Measurements from ENCODE around the gene CDH13.

The CDH13 gene

DNA sequence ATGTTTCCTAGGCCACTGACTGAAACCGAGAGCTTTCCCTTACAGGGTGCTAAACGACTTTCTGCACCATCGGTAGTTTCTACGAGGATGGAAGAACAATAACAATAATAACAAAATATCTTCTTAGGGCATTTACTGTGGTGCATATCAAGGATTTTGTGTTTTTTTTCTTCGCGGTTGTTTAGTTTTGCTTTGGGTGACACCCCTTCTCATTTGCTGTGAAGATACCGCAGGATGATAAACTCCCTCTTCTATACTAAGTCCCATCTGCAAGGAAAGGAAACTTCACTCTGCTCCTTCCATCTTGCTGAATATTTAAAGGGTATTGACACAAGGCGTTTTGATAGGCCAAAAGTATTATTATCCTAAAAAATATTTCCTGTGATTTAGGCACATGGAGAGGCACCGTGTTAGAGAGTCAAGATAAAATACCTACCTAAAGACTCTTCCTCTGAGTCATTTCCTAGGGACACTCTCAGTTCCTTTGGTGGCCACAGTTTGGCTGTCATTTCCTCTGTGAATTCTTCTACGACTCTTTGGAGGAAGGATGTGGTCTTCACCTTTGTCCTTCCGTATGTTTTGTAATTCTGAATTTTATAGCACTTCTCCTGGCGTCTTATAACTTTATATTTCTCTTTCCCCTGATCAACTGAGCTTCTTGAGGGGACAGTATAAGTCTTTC lies 318.8 kb downstream of the CDH13 start:
- DNase-seq (ENCODE audit: low read depth in 2 of 2): no peak

GRCh38 chr16:82947698-82948097 lies 320.9 kb downstream of the CDH13 start:
- DNase-seq (ENCODE audit: low read depth in 2 of 2): no peak

DNA sequence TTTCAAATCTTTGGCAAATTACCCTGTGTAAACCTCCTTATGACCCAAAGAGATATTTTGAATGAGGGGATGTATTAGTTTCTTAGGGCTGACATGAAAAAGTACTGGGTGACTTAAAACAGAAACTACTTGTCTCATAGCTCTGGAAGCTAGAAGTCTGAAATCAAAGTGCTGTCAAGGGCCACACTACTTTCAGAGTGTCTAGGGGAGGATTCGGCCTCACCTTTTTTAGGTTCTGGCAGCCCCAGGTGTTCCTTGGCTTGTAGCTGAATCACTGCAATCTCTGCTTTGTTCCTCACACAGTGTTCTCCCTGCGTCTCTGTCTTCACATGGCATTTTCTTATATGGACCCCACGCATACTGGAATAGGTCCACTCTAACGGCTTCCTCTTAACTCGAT lies 322.2 kb downstream of the CDH13 start:
- DNase-seq (ENCODE audit: low read depth in 2 of 2): no peak

- DNase-seq (ENCODE audit: low read depth in 2 of 2): no peak
Measured at GRCh38 chr16:82953517-82953916, 326.7 kb downstream of the CDH13 start.

GRCh38 chr16:82954224-82954929 lies 327.6 kb downstream of the CDH13 start:
- no peak for DNase-seq (ENCODE audit: low read depth in 2 of 2)

DNA sequence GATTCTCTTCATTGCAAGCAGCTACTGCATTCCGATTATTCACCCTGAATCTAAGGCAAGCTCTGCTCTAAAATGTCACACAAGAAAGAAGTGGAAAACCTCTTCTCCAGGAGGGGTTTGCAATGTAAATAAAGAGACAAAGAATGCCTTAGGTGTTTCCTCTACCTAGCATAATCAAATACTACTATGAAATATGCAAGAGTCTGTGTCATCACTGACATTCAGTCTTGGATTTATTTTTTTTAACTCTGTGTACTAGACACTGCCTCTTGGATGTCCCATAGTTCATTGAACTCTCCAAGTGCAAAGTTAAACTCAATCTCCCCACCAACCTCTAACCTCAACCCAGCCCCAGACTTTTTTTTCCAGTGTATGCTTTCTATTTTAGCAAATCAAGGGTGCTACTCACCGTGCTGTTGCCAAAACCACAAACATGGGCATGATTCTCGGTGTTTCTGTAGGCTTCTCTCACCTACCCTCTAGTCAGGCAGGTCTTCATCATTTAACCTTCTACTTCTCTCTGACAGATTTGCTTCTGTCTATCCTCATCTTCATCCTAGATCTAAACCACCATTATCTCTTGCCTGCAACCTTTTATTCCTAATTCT lies 329.1 kb downstream of the CDH13 start:
- DNase-seq (ENCODE audit: low read depth in 2 of 2): no peak

- DNase-seq (ENCODE audit: low read depth in 2 of 2): no peak
Measured at GRCh38 chr16:82957212-82957611, 330.4 kb downstream of the CDH13 start.

DNA sequence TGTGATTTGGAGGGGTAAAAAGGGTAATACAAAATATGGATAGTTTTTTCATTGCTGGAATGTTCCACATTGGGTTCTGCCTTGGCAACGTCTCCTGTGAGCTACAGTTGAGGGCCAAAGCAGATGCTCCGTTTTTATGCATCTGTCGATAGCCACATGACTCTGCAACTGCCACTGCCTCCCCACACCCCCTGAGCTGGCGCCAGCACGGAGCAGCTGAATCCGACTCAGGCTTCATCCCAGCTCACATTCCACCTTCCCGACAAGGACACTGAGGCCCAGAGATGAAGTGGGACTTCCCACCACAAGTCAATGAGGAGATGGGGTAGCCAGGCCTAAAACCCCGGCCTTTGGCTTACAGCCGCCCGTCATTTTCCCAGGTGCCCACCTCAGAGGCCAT lies 334.1 kb downstream of the CDH13 start:
- DNase-seq (ENCODE audit: low read depth in 2 of 2): no peak

DNA sequence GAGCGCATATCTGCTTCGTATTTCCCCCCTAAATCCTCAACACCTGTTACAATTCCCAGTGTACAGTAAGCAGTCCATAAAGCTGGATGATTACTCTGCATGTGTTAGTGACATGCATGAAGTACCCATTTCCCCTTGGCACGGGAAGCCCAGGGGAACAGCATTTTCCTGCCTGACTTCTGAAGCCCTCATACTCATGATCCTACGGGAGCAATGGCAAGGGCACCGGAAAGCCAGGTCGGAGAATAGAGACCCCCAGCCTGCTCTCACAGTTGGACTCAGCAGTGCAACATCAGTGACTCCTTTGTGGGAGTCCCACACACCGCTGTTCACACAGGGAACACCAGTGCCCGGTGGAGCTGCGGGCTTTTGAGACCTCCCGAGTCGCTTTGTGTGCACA lies 336.9 kb downstream of the CDH13 start:
- no peak for DNase-seq (ENCODE audit: low read depth in 2 of 2)

- DNase-seq (ENCODE audit: low read depth in 2 of 2): no peak
Measured at GRCh38 chr16:82965808-82966207, 339.0 kb downstream of the CDH13 start.

DNA sequence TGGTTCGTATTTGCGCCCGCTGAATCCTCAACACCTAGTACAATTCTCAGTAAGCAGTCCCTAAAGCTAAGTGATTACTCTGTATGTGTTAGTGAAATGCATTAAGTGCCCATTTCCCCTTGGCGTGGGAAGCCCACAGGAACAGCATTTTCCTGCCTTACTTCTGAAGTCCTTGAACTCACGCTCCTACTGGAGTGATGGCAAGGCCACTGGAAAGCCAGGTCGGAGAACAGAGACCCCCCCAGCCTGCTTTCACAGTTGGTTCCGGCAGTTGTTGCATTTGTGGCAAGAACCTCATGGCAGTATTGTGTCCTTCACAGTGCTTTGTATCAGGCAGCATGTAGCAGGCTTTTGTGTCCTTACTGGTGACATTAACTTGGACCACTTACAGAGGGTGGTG lies 340.7 kb downstream of the CDH13 start:
- no peak for DNase-seq (ENCODE audit: low read depth in 2 of 2)

DNA sequence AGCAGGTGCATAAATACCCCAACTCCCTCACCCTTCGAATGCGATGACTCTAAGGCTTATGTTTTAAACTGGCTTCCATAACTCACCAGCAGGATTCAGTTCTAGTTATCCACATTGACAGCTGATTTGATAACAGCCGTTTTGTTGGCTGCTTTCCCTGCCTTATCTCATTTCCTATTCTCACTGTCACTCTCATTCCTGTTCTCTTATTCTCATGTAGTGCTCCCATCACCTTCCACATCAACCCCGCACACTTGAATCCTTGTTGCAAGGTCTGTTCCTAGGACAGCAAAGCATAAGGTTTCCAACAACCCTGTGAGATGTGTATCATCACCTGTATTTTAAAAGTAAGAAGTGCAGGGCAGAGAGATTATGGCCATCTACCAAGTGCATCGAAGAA lies 344.4 kb downstream of the CDH13 start:
- DNase-seq (ENCODE audit: low read depth in 2 of 2): no peak

GRCh38 chr16:82972331-82972919 lies 345.7 kb downstream of the CDH13 start:
- DNase-seq (ENCODE audit: low read depth in 2 of 2): no peak

DNA sequence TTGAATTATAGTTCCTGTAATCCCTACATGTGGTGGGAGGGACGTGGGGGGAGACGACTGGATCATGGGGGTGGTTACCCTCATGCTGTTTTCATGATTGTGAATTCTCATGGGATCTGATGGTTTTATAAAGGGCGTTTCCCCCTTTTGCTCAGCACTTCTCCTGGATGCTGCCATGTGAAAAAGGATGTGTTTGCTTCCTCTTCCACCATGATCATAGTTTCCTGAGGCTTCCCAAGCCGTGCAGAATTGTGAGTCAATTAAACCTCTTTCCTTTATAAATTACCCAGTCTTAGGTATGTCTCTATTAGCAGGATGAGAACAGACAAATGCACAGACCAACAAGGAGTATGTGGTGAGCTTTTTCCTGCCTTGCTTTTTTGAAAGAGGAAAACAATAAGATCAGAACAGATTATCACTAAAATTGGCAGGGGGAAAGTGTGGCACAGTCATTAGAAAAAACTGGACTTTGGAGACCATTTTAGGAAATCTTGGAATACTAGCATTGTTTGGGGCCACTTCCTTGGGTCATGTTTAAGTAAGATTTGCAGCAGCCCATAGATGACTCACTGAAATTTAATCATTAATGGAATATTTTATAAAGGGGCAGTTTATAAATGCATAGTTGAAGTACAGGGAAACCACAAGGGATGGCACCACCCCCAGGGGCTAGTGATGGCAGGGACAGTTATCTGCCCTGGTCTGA lies 352.8 kb downstream of the CDH13 start:
- DNase-seq (ENCODE audit: low read depth in 2 of 2): no peak

GRCh38 chr16:82980810-82981209 lies 354.0 kb downstream of the CDH13 start:
- no peak for DNase-seq (ENCODE audit: low read depth in 2 of 2)

DNA sequence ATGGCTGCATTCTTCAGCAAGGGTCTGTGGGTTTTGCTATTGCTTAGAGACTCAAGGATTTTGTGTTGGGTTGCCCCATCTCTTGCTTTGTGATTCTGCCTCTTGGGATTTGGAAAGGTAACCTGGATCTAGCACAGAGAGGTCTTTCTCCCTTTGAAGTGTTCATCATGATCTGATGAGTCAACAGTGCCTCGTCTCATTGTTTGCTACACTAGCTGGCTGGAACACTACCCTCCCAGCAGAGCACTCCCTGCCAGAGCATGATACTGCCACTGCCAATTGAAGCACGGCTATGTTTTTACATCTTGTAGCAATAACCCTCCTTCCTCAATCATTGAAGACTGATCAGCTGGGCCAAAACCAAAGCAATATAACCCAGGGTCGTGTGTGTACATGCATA lies 361.0 kb downstream of the CDH13 start:
- DNase-seq (ENCODE audit: low read depth in 2 of 2): no peak

DNA sequence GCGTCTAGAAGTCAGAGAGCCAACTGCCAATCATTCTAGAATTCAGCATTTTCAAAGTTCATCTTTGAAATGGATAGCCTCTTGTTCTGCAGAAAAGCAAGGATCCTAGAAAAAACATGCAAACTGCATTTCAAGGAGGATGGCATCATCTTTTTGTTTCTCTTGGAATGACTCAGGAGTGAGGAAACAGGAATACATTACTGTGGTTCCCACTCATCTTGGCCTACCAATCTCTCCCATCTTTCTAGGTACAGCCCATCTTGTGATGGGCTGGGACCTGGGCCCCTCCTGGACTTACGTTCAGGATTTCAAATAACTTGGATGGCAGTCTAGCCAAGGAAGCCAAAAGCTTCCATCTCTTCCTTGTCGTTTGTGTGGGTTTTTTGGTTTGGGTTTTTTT lies 363.4 kb downstream of the CDH13 start:
- no peak for DNase-seq (ENCODE audit: low read depth in 2 of 2)

DNA sequence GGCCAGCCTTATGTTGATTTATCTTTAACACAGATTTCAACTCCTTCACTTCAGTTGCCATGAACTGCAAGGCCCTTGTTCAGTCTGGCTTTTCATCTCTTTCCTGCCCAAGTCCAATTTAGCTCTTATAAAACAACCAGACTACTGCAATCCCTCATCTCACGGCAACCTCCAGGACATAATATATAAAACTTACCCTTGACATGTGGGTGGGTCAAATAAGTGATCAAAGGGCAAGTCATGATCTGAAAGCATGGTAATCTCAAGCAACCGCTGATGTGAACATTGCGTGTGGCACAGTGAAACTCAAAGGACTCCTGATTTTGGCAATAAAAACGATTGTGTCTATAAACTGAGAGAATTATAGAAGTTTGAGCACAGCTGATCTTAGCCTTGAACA lies 364.6 kb downstream of the CDH13 start:
- no peak for DNase-seq (ENCODE audit: low read depth in 2 of 2)

GRCh38 chr16:82991966-82992675 lies 365.4 kb downstream of the CDH13 start:
- DNase-seq (ENCODE audit: low read depth in 2 of 2): no peak

- no peak for DNase-seq (ENCODE audit: low read depth in 2 of 2)
Measured at GRCh38 chr16:82992786-82993185, 366.0 kb downstream of the CDH13 start.

DNA sequence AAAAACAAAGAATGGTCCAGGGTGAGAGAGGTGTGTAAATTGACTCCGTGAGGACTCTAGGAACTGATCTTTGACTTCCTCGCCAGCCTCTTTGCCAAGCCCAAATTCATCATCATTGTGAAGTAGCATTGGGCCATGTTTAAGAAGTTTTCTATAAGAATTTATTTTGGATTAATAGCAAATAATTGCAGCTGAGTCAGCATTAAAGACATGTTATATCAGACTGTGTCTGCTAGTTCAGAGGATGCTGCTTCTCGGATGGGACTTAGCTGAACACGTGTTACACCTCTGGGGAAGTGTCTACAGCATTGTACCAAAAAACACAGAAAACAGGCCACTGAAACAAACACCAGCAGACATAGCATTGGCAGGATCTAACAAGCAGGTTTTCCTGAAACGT lies 366.6 kb downstream of the CDH13 start:
- no peak for DNase-seq (ENCODE audit: low read depth in 2 of 2)

- DNase-seq (ENCODE audit: low read depth in 2 of 2): no peak
Measured at GRCh38 chr16:82993926-82994325, 367.2 kb downstream of the CDH13 start.

Measured in stimulated activated CD4-positive, alpha-beta T cell treated with anti-CD3 and anti-CD28 coated beads, Interleukin-15, amount 100 ng/mL, for 48 hours (primary cell).